CD4-positive, alpha-beta T cell treated with Interferon gamma for 1 hour (primary cell): ENCODE results near the gene PRSS2.

Experiments
- DNase-seq: peaks from one replicate; pipeline ENCODE4 v3.0.0-alpha.2; 2020

Gene PRSS2

DNA sequence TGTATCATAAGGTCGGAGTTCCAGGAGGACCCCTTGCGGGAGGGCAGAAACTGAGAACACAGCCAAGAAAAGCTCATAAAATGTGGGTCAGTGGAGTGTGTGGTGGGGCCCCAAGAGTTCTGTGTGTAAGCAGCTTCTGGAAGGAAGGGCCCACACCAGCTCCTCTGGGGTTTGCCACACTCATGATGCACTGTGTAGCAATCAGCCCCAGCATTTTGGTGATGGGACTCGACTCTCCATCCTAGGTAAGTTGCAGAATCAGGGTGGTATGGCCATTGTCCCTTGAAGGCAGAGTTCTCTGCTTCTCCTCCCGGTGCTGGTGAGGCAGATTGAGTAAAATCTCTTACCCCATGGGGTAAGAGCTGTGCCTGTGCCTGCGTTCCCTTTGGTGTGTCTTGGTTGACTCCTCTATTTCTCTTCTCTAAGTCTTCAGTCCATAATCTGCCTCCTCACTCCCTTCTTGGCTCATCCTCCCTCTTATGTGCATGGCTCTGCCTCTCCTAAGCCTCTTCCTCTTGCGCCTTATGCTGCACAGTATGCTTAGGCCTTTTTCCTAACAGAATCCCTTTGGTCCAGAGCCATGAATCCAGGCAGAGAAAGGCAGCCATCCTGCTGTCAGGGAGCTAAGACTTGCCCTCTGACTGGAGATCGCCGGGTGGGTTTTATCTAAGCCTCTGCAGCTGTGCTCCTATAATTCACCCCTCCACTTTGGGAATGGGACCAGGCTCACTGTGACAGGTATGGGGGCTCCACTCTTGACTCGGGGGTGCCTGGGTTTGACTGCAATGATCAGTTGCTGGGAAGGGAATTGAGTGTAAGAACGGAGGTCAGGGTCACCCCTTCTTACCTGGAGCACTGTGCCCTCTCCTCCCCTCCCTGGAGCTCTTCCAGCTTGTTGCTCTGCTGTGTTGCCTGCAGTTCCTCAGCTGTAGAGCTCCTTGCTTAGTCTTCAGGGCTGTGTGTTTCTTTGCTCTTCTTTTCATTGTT, 17.8 kb downstream of the PRSS2 start:
- peak; percentile 34 for DNase-seq

DNA sequence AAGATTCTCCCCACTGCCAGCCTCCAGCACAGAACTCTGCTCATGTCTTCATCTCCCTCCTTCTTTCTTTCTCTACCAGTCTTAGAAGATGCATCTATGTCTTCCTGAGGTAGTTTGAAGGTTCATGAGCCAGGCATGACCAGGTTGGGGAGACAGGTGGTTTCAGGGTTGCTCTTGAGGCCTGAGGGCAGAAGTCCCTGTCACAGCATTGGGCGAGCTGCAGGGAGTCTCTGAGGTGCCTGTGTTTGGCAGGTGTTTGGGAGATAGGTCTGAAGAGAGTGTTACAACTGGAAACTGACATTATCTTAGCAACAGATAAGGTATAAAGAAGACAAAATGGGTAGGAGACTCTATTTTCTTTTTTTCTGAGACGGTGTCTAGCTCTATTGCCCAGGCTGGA, 18.7 kb downstream of the PRSS2 start:
- DNase-seq: no peak

DNA sequence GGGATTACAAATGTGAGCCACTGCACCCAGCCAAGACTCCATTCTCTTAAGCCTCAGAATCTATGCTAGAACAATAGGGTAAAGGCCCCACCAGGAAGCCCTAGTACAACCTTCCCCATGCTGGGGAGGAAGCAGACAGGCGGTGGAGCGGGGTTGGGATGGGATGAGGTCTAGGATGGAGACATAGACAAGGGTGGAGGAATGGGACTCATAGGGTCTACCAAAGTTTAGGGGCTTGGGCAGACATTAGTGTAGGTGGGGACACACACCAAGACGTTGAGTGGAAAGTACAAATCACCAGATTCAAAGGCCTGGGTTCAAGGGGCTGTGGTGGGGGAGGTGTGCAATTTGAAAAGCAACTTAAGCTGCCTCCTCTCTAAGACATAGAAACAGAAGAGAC, 19.3 kb downstream of the PRSS2 start:
- peak; percentile 19 for DNase-seq

DNA sequence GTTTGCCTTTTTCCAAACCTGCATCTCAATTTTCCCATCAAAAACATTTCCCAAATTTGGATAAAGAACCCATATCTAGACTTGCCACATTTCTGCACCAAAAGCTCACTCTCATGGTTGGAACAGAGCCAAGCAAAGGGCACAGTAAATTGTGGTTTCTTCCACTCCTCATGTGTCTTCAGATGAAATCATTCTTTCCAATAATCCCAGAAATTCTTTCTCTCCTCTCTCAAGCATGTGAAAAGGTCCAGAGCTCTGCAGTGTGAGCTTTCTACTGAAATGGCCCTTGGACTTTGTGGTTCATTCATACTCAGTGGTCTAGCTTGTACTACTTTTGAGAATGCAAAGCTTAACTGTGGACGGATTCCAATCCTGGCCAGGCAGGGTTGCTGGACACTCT, 19.8 kb downstream of the PRSS2 start:
- DNase-seq: no peak

DNA sequence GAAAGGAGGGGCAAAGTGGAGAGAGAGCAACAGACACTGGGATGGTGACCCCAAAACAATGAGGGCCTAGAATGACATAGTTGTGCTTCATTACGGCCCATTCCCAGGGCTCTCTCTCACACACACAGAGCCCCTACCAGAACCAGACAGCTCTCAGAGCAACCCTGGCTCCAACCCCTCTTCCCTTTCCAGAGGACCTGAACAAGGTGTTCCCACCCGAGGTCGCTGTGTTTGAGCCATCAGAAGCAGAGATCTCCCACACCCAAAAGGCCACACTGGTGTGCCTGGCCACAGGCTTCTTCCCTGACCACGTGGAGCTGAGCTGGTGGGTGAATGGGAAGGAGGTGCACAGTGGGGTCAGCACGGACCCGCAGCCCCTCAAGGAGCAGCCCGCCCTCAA, 20.7 kb downstream of the PRSS2 start:
- DNase-seq: no peak

DNA sequence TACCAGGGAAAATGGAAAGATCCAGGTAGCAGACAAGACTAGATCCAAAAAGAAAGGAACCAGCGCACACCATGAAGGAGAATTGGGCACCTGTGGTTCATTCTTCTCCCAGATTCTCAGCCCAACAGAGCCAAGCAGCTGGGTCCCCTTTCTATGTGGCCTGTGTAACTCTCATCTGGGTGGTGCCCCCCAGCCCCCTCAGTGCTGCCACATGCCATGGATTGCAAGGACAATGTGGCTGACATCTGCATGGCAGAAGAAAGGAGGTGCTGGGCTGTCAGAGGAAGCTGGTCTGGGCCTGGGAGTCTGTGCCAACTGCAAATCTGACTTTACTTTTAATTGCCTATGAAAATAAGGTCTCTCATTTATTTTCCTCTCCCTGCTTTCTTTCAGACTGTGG, 21.4 kb downstream of the PRSS2 start:
- no peak for DNase-seq

DNA sequence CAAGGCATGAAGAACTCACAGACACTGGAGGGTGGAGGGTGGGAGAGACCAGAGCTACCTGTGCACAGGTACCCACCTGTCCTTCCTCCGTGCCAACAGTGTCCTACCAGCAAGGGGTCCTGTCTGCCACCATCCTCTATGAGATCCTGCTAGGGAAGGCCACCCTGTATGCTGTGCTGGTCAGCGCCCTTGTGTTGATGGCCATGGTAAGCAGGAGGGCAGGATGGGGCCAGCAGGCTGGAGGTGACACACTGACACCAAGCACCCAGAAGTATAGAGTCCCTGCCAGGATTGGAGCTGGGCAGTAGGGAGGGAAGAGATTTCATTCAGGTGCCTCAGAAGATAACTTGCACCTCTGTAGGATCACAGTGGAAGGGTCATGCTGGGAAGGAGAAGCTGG, 21.8 kb downstream of the PRSS2 start:
- no peak for DNase-seq

DNA sequence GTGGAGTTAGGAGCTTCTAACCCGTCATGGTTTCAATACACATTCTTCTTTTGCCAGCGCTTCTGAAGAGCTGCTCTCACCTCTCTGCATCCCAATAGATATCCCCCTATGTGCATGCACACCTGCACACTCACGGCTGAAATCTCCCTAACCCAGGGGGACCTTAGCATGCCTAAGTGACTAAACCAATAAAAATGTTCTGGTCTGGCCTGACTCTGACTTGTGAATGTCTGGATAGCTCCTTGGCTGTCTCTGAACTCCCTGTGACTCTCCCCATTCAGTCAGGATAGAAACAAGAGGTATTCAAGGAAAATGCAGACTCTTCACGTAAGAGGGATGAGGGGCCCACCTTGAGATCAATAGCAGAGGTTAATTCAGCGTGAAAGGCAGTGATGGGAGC, 22.4 kb downstream of the PRSS2 start:
- DNase-seq: no peak

DNA sequence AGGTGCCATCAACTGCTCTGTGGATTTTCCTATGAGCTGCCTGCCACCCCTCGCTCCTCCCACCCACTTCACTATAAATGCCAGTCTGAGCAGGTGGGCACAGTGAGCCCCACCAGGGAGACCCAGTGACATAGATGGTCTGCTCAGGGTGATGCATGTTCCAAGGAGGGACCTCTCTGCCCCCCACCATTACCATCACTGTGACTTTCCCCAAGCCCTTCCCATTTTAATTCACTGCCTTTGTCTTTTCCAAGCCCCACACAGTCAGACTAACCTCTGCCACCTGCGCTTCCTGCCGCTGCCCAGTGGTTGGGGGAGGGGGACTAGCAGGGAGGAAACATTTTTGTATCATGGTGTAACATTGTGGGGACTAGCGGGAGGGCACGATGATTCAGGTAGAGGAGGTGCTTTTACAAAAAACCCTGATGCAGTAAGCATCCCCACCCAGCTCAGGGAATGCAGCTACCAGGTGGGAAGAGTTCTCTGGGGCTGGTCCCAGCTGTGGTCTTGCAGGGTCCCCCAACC, 24.6 kb downstream of the PRSS2 start:
- peak; percentile 66 for DNase-seq

DNA sequence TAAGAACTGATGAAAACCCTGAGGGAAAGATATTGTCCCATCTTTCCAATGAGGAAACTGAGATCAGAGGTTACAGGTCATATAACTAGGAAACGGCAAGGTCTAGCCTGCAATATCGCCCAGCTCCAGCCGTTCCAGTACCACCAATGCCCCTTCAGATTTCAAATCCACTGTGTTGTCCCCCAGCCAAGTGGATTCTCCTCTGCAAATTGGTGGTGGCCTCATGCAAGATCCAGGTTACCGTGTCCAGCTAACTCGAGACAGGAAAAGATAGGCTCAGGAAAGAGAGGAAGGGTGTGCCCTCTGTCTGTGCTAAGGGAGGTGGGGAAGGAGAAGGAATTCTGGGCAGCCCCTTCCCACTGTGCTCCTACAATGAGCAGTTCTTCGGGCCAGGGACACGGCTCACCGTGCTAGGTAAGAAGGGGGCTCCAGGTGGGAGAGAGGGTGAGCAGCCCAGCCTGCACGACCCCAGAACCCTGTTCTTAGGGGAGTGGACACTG, 25.3 kb downstream of the PRSS2 start:
- no peak for DNase-seq

DNA sequence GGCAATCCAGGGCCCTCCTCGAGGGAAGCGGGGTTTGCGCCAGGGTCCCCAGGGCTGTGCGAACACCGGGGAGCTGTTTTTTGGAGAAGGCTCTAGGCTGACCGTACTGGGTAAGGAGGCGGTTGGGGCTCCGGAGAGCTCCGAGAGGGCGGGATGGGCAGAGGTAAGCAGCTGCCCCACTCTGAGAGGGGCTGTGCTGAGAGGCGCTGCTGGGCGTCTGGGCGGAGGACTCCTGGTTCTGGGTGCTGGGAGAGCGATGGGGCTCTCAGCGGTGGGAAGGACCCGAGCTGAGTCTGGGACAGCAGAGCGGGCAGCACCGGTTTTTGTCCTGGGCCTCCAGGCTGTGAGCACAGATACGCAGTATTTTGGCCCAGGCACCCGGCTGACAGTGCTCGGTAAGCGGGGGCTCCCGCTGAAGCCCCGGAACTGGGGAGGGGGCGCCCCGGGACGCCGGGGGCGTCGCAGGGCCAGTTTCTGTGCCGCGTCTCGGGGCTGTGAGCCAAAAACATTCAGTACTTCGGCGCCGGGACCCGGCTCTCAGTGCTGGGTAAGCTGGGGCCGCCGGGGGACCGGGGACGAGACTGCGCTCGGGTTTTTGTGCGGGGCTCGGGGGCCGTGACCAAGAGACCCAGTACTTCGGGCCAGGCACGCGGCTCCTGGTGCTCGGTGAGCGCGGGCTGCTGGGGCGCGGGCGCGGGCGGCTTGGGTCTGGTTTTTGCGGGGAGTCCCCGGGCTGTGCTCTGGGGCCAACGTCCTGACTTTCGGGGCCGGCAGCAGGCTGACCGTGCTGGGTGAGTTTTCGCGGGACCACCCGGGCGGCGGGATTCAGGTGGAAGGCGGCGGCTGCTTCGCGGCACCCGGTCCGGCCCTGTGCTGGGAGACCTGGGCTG, 26.0 kb downstream of the PRSS2 start:
- DNase-seq: peak; percentile 37

DNA sequence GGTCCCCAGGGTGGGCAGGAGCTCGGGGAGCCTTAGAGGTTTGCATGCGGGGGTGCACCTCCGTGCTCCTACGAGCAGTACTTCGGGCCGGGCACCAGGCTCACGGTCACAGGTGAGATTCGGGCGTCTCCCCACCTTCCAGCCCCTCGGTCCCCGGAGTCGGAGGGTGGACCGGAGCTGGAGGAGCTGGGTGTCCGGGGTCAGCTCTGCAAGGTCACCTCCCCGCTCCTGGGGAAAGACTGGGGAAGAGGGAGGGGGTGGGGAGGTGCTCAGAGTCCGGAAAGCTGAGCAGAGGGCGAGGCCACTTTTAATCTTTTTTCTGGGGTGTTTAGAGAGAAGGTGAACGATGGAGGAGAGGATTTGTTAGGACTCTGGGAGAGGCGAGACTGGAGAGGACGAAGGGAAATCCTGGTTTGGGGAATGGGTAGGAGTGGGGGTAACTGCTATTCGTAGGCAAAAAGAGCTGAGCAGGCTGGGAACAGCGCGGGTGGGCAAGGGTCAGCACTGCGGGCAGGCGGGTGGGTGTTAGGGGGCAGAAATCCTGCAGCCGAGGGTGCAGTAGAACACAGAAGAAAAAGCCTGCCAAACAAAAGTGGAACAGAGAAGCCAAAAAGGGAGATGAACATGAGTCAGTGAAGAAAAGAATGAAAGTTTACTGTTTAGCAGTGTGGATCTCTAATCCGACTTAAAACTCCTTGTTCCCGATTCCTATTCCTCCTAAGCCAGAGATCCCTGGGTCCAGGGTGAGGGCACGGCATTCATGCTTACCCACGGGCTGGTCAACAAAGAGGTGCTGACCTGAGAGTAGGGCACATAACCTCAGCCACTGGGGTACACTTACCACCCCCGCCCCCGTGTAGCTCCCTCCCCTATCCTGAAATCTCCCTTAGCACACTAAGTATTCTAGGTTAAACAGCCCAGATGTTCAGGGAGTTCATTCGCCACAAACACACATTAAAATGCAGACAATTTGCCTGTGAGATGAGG, 26.9 kb downstream of the PRSS2 start:
- DNase-seq: peak; percentile 48

DNA sequence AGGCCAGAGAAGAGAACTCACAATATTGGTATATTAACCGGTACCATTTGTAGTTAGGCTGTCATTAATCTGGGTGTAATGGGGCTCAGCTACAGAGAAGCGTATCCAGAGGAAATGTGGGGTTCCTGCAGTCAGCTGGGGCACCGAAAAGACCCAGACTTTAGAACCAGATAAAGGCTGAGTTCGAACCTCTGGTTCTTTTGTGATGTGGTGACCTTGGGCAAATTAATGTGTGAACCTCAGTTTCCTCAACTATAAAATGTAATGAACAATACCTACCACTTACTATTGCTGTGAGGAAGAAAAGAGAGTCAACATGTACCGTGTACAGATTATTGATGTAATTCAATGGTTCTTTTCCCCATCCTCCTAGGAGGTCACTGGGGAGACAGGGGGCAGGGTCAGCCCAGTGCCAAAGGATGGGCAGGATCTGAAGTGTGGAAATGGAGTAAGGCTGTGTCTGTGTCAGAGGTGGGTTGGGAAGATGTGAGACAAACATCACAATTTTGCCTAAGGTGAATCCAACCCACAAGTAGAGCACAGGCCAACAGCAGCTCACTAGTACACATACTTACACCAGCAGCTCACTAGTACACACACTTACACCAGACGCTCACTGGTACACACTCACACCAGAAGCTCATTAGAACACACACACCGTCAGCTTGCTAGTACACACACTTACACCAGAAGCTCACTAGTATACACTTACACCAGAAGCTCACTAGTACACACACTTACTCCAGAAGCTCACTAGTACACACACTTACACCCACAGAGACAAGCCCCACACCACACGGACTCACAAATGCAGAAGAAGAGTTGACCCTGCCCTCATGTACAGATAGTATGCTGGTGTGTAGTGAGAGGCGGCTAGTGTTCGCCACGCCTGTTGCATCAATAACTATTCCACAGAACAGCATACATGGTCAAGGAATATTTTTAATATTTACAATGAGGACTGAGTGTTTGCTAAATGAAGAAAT, 28.0 kb downstream of the PRSS2 start:
- peak; percentile 49 for DNase-seq

DNA sequence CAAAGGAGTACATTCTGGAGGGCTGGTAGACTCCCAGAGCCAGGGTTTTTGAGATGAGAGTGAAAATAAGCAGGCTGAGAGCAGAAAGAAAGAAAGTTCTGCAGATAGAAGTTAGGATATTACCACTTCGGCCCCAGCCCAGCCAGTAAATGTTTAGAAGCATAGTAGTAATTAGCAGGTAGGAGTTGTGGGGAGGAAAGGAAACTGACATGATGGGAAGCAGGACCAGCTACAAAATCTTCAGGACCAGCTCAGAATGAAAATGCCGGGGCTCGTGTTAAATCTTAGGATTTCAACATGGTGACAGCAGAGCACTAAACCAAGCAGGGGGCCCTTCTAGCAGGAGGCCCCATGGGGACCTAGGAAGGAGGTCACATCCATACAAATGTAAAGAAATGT, 28.7 kb downstream of the PRSS2 start:
- no peak for DNase-seq

DNA sequence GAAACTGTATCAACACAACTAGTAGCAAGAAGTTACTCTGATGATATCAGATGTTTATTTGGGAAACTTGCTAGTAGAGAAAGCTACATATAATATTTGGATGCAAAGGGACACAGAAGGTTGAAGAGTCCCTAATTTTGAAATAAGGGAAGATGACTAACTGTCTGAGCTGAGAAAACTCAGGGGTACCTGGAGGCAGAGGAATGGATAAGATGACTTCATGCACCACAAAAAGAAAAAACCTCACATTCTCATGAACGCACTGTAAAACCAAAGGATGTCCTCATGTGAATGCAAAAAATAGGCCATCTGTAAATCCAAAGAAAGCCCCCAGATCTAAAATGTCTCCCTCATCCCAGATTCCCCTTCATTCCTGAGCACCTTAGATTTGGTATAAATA, 29.3 kb downstream of the PRSS2 start:
- no peak for DNase-seq

DNA sequence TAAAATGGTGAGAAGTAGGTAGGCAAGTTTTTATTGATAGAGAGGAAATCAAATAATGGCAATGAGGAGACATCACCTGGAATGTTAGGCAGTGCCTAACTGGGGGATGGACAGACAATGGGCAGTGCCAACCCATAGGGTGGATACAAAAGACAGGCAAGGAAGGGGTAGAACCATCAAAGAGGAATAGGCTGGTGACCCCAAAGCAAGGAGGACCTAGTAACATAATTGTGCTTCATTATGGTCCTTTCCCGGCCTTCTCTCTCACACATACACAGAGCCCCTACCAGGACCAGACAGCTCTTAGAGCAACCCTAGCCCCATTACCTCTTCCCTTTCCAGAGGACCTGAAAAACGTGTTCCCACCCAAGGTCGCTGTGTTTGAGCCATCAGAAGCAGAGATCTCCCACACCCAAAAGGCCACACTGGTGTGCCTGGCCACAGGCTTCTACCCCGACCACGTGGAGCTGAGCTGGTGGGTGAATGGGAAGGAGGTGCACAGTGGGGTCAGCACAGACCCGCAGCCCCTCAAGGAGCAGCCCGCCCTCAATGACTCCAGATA, 30.0 kb downstream of the PRSS2 start:
- no peak for DNase-seq

DNA sequence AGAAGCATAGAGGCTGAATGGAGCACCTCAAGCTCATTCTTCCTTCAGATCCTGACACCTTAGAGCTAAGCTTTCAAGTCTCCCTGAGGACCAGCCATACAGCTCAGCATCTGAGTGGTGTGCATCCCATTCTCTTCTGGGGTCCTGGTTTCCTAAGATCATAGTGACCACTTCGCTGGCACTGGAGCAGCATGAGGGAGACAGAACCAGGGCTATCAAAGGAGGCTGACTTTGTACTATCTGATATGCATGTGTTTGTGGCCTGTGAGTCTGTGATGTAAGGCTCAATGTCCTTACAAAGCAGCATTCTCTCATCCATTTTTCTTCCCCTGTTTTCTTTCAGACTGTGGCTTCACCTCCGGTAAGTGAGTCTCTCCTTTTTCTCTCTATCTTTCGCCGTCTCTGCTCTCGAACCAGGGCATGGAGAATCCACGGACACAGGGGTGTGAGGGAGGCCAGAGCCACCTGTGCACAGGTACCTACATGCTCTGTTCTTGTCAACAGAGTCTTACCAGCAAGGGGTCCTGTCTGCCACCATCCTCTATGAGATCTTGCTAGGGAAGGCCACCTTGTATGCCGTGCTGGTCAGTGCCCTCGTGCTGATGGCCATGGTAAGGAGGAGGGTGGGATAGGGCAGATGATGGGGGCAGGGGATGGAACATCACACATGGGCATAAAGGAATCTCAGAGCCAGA, 31.0 kb downstream of the PRSS2 start:
- no peak for DNase-seq

DNA sequence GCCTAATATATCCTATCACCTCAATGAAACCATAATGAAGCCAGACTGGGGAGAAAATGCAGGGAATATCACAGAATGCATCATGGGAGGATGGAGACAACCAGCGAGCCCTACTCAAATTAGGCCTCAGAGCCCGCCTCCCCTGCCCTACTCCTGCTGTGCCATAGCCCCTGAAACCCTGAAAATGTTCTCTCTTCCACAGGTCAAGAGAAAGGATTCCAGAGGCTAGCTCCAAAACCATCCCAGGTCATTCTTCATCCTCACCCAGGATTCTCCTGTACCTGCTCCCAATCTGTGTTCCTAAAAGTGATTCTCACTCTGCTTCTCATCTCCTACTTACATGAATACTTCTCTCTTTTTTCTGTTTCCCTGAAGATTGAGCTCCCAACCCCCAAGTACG, 31.5 kb downstream of the PRSS2 start:
- DNase-seq: no peak

DNA sequence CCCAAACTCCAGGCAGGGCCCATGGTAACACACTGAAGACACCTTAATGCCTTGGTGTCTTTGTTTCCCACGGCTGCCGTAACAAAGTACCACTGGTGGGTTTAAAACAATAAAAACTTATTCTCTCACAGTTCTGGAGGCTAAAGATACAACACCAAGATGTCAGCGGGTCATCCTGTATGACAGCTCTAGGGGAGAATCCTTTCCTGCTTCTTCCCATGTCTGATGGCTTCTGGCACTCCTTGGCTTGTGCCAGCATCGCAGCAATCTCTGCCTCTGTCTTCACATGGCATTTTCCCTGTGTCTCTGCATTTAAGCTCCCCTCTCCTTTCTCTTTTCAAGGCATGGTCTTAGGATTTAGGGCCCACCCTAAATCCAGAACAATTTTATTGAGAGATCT, 33.1 kb downstream of the PRSS2 start:
- DNase-seq: no peak

DNA sequence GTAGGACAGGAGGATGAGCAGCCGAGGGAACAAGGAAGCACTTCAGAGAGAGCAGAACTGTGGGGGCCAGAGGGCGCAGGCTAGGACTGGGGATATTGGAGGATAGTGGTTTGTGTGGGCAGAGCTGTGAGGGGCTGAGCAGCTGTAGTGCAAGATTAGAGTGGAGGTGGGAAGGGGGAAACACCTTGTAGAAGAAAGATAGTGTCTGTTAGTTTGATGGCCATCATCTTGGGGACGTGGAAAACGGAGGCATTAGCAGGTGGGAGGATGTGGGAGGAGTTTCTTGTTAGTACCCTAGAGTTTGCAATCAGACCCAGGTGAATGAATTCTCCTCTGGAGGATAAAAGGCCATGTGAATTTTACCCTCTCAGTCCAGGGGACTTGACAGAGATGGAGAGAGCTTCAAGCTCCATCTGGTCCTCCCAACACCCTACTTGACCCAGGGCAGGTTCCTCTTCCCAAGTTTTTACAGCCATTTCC, 34.0 kb downstream of the PRSS2 start:
- peak; percentile 43 for DNase-seq
